Ishikawa (cell line): Measurements from ENCODE around the gene TXNDC16.

Experiments used
- CEBPB ChIP-seq: IDR thresholded peaks from 2 replicates; pipeline ENCODE4 v1.6.1; 2012
- CREB1 ChIP-seq: IDR thresholded peaks from 2 replicates; pipeline ENCODE4 v1.6.1; 2012; ENCODE audit warnings: low read depth
- EGR1 ChIP-seq: IDR thresholded peaks from 2 replicates; pipeline ENCODE4 v1.6.1; 2012
- EP300 ChIP-seq: IDR thresholded peaks from 2 replicates; pipeline ENCODE4 v1.6.1; 2012; ENCODE audit warnings: borderline replicate concordance
- FOXM1 ChIP-seq: IDR thresholded peaks from 2 replicates; pipeline ENCODE4 v1.6.1; 2012; ENCODE audit warnings: low read depth, borderline replicate concordance
- MAX ChIP-seq: IDR thresholded peaks from 2 replicates; pipeline ENCODE4 v1.6.1; 2012
- NFIC ChIP-seq: IDR thresholded peaks from 2 replicates; pipeline ENCODE4 v1.6.1; 2012
- RAD21 ChIP-seq: IDR thresholded peaks from 2 replicates; pipeline ENCODE4 v1.6.1; 2012; ENCODE audit warnings: low read depth
- REST ChIP-seq: IDR thresholded peaks from 2 replicates; pipeline ENCODE4 v1.6.1; 2012; ENCODE audit warnings: low read depth, mild to moderate bottlenecking
- TAF1 ChIP-seq: IDR thresholded peaks from 2 replicates; pipeline ENCODE4 v1.6.1; 2012; ENCODE audit warnings: low read depth, mild to moderate bottlenecking
- TCF12 ChIP-seq: IDR thresholded peaks from 2 replicates; pipeline ENCODE4 v1.6.1; 2012; ENCODE audit warnings: low read depth
- TEAD4 ChIP-seq: IDR thresholded peaks from 2 replicates; pipeline ENCODE4 v1.6.1; 2012
- USF1 ChIP-seq: IDR thresholded peaks from 2 replicates; pipeline ENCODE4 v1.6.1; 2012
- YY1 ChIP-seq: IDR thresholded peaks from 2 replicates; pipeline ENCODE4 v1.6.1; 2012; ENCODE audit warnings: low read depth
- ZBTB7A ChIP-seq: IDR thresholded peaks from 2 replicates; pipeline ENCODE4 v1.6.1; 2012; ENCODE audit warnings: low read depth

Gene TXNDC16

GRCh38 chr14:52522581-52523345 lies 29.5 kb downstream of the TXNDC16 start:
- TF ChIP-seq NFIC (no peak), YY1 (no peak), TAF1 (no peak), EP300 (no peak), FOXM1 (no peak), CREB1 (no peak), RAD21 (no peak), TEAD4 (no peak)

GRCh38 chr14:52522033-52522432 lies 30.3 kb downstream of the TXNDC16 start:
- TF ChIP-seq REST (no peak), EP300 (no peak), RAD21 (no peak), NFIC (no peak), CEBPB (no peak), YY1 (no peak), TEAD4 (no peak), EGR1 (no peak), MAX (no peak), USF1 (no peak), TAF1 (no peak), FOXM1 (no peak), ZBTB7A (no peak), TCF12 (no peak), CREB1 (no peak)

GRCh38 chr14:52514046-52514811 lies 38.1 kb downstream of the TXNDC16 start:
- TF ChIP-seq YY1 (no peak), REST (no peak), TCF12 (no peak), EGR1 (no peak)

- no peak for TF ChIP-seq TEAD4
- no peak for TF ChIP-seq EP300
- TF ChIP-seq RAD21: no peak
- TF ChIP-seq YY1: no peak
- TF ChIP-seq TAF1: no peak
- TF ChIP-seq CREB1: no peak
- TF ChIP-seq REST: no peak
- TF ChIP-seq EGR1: no peak
- no peak for TF ChIP-seq FOXM1
- no peak for TF ChIP-seq TCF12
- TF ChIP-seq MAX: no peak
- TF ChIP-seq NFIC: no peak
- TF ChIP-seq USF1: no peak
- TF ChIP-seq ZBTB7A: no peak
- no peak for TF ChIP-seq CEBPB
Measured at GRCh38 chr14:52513249-52513648, 39.1 kb downstream of the TXNDC16 start.
